Osteoblast (primary cell): ENCODE data around the gene VPS37C. TPM values are rescaled to one million over a fixed set of nuclear protein-coding genes. Genes with fewer than 3 reads are reported as not detected.

Source experiments
- DNase-seq: peaks from one replicate; pipeline ENCODE4 v3.0.0; 2011; ENCODE audit warnings: low spot score, mixed read lengths; ENCODE audit not compliant: insufficient read length; ENCODE audit errors: missing footprints
- H2AFZ ChIP-seq: 2 replicates; pipeline ENCODE4 v1.6.0; 2011; ENCODE audit warnings: mild to moderate bottlenecking, low read length
- H3K27ac ChIP-seq: 2 replicates; pipeline ENCODE4 v1.5.1; 2011; ENCODE audit warnings: mild to moderate bottlenecking, low read depth, low read length, moderate library complexity
- H3K27me3 ChIP-seq: 2 replicates; pipeline ENCODE4 v1.6.0; 2012; ENCODE audit warnings: mild to moderate bottlenecking, control low read depth, inconsistent platforms, low read length, moderate library complexity; ENCODE audit not compliant: insufficient read depth
- H3K36me3 ChIP-seq: 2 replicates; pipeline ENCODE4 v1.5.1; 2011; ENCODE audit warnings: mild to moderate bottlenecking, low read length, control low read depth, moderate library complexity; ENCODE audit not compliant: insufficient read depth
- H3K4me1 ChIP-seq: 2 replicates; pipeline ENCODE4 v1.5.1; 2011; ENCODE audit warnings: mild to moderate bottlenecking, low read length, control low read depth, moderate library complexity; ENCODE audit not compliant: insufficient read depth
- H3K4me2 ChIP-seq: 2 replicates; pipeline ENCODE4 v1.6.0; 2011; ENCODE audit warnings: mild to moderate bottlenecking, low read length; ENCODE audit not compliant: insufficient read depth
- H3K4me3 ChIP-seq: fragments of 200-600 bp; sonication (generic); 3 replicates; pipeline ENCODE4 v1.5.1; 2012; ENCODE audit warnings: mild to moderate bottlenecking, low read length, inconsistent platforms; ENCODE audit not compliant: insufficient read depth
- H3K79me2 ChIP-seq: 2 replicates; pipeline ENCODE4 v1.6.0; 2012; ENCODE audit warnings: mild to moderate bottlenecking, low read length, control low read depth, inconsistent platforms; ENCODE audit not compliant: insufficient read depth
- H3K9me3 ChIP-seq: 2 replicates; pipeline ENCODE4 v1.5.1; 2011; ENCODE audit warnings: low read depth, low read length, control low read depth
- H4K20me1 ChIP-seq: 2 replicates; pipeline ENCODE4 v1.6.0; 2012; ENCODE audit warnings: mild to moderate bottlenecking, low read length, control low read depth; ENCODE audit not compliant: insufficient read depth
- total RNA-seq: library from RNA; depleted of rRNA; stranded (reverse); fragments of >200 nt; gene quantifications from 2 replicates; pipeline ENCODE4 v1.2.3, GENCODE V29; 2012
- TF ChIP-seq, protein P1 (sequence below): IDR thresholded peaks from 2 replicates; pipeline ENCODE4 v1.5.1; 2011; ENCODE audit warnings: mild to moderate bottlenecking, low read depth, low read length, moderate library complexity; ENCODE audit errors: extremely low read depth

Gene VPS37C
- total RNA-seq, 1 donor: 19.2 TPM

DNA sequence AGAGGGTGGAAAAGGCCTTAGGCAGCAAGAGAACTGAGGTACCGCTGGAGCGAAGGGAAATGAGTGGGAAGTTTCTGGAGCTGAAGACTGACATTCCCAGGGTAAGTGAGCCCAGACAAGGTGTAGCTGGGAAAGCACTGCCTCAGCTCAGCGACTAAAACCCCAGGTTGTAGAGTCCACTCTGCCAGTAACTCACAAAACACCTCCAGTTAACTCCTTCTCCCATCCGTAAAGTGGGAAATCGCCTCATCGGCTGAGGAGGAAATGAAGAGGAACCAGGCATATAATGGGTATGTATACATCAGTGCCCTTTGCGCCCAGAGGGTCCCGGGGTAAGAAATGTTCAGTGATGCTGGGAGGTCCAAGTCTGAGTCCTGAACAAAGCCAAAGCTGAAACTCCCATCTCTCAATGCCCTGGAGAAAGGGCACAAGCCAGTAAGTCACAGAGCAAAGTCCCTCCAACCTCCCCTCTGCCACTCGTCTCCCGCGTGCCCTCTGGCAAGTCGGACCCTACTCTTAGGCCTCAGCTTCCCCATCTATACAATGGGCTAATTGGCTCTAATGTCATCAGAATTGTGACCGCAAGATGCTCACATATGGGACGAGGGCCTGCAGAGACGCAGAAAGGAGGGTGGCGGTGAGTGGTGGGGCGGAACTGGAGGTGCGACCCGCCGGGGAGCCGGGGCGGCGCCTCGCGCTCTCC is 588 bp downstream of the VPS37C start:
- H3K27me3 ChIP-seq: no peaks in the 10 kb centered on the region
- peak overlapping the region; percentile 82 for H3K4me3 ChIP-seq
- TF ChIP-seq, protein P1, sequence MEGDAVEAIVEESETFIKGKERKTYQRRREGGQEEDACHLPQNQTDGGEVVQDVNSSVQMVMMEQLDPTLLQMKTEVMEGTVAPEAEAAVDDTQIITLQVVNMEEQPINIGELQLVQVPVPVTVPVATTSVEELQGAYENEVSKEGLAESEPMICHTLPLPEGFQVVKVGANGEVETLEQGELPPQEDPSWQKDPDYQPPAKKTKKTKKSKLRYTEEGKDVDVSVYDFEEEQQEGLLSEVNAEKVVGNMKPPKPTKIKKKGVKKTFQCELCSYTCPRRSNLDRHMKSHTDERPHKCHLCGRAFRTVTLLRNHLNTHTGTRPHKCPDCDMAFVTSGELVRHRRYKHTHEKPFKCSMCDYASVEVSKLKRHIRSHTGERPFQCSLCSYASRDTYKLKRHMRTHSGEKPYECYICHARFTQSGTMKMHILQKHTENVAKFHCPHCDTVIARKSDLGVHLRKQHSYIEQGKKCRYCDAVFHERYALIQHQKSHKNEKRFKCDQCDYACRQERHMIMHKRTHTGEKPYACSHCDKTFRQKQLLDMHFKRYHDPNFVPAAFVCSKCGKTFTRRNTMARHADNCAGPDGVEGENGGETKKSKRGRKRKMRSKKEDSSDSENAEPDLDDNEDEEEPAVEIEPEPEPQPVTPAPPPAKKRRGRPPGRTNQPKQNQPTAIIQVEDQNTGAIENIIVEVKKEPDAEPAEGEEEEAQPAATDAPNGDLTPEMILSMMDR: no peak
- H3K9me3 ChIP-seq: no peaks in the 10 kb centered on the region
- H3K4me1 ChIP-seq: peaks cover 30% of the 10 kb centered on the region
- peak overlapping the region; percentile 79 for H3K27ac ChIP-seq
- peak overlapping the region; percentile 100 for H3K4me2 ChIP-seq
- H3K36me3 ChIP-seq: peaks cover 7% of the 10 kb centered on the region
- H4K20me1 ChIP-seq: no peaks in the 10 kb centered on the region
- peak overlapping the region; percentile 65 for H2AFZ ChIP-seq
- H3K79me2 ChIP-seq: peaks cover 56% of the 10 kb centered on the region
- DNase-seq: no peak

GRCh38 chr11:61158691-61159381 is 2.4 kb downstream of the VPS37C start:
- peak; percentile 87 for DNase-seq
- Histone ChIP-seq H3K4me2 (peak overlapping the region; percentile 58), H3K9me3 (no peaks in the 10 kb centered on the region), H3K4me1 (peaks cover 34% of the 10 kb centered on the region), H3K27me3 (no peaks in the 10 kb centered on the region), H3K27ac (peak overlapping the region; percentile 77), H3K36me3 (peaks cover 7% of the 10 kb centered on the region), H4K20me1 (no peaks in the 10 kb centered on the region), H3K4me3 (peak overlapping the region; percentile 18), H2AFZ (peak overlapping the region; percentile 11), H3K79me2 (peaks cover 74% of the 10 kb centered on the region)
- TF ChIP-seq, protein P1: no peak

DNA sequence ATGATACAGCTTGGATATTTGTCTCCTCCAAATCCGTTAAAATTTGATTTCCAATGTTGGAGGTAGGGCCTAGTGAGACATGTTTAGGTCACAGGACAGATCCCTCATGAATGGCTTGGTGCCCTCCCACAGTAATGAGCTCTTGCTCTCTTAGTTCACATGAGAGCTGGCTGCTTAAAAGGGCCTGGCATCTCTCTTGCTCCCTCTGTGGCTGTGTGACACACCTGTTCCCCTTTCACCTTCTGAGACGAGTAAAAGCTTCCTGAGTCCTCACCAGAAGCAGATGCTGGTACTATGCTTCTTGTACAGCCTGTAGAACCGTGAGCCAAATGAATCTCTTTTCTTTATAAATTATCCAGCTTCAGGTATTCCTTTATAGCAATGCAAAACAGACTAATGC is 3.5 kb downstream of the VPS37C start:
- Histone ChIP-seq H4K20me1 (peaks cover 1% of the 10 kb centered on the region), H3K36me3 (peaks cover 7% of the 10 kb centered on the region), H3K27me3 (no peaks in the 10 kb centered on the region), H3K4me2 (no peak overlapping the region), H3K79me2 (peaks cover 81% of the 10 kb centered on the region), H3K4me3 (no peak overlapping the region), H3K27ac (no peak overlapping the region), H3K9me3 (no peaks in the 10 kb centered on the region), H3K4me1 (peaks cover 45% of the 10 kb centered on the region), H2AFZ (no peak overlapping the region)
- TF ChIP-seq, protein P1: no peak
- no peak for DNase-seq

GRCh38 chr11:61155741-61156140 is 5.5 kb downstream of the VPS37C start:
- no peak for DNase-seq

More at GRCh38 chr11:61155741-61156140, 5.5 kb downstream of the VPS37C start:
- H3K27ac ChIP-seq: no peak overlapping the region
- TF ChIP-seq, protein P1: no peak
- no peak overlapping the region for H3K4me2 ChIP-seq
- no peak overlapping the region for H3K4me3 ChIP-seq
- peaks cover 87% of the 10 kb centered on the region for H3K79me2 ChIP-seq
- H3K9me3 ChIP-seq: no peaks in the 10 kb centered on the region
- H4K20me1 ChIP-seq: peaks cover 20% of the 10 kb centered on the region
- no peak overlapping the region for H2AFZ ChIP-seq
- H3K27me3 ChIP-seq: no peaks in the 10 kb centered on the region
- H3K36me3 ChIP-seq: peaks cover 7% of the 10 kb centered on the region
- peaks cover 42% of the 10 kb centered on the region for H3K4me1 ChIP-seq
